ENCODE measurements around the gene ARF6. TPM values are rescaled to one million over a fixed set of nuclear protein-coding genes. Genes with fewer than 3 reads are reported as not detected.

The ARF6 gene
- total RNA-seq, 1 experiment from 2014 or later, result 88.8 TPM

Other genes with a start within 250 kb of the ARF6 start
- gene POLE2, start 204.9 kb upstream of the ARF6 start, total RNA-seq (2021; ENCODE audit: unreplicated experiment), result 24.5 TPM
- 0.98 TPM for gene KLHDC1, start 200.0 kb upstream of the ARF6 start, total RNA-seq (2021; ENCODE audit: unreplicated experiment)
- gene KLHDC2, start 124.9 kb upstream of the ARF6 start, total RNA-seq (2021; ENCODE audit: unreplicated experiment), result 26.4 TPM
- 57.7 TPM for gene NEMF, start 40.3 kb upstream of the ARF6 start, total RNA-seq (2021; ENCODE audit: unreplicated experiment)
- gene VCPKMT, start 223.5 kb downstream of the ARF6 start, total RNA-seq (2021; ENCODE audit: unreplicated experiment), result 9.7 TPM

All from HCT116 (cell line).